Measurements from ENCODE around the gene ZNF385D.

DNA sequence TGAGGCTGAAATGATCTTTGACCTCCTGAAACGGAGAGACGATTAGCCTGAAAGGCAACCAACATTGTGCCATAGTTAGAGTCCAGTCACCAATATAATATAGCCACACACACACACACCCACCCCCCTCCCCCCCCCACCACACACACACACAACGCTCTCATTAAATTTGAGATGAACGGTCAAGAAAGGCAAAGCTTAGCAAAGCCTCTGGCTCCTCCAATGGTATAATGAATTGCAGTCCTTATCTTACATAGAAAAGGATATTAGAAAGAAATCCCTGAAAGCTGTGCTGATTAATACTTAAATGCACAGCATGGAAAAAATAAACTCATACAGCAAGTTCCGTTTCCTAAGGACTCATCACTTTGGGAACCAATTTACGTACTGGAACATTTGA lies 876 bp upstream of the ZNF385D start:
- TF ChIP-seq SIN3A (IDR thresholded peaks at IDR 0.05; ENCODE audit: borderline replicate concordance, insufficient read depth, low read depth, low read length) (no peak), CTCF (IDR thresholded peaks at IDR 0.05) (no peak), POLR2AphosphoS5 (IDR thresholded peaks at IDR 0.05; ENCODE audit: low read depth, low read length) (no peak)
- TF ChIP-seq, protein P1, sequence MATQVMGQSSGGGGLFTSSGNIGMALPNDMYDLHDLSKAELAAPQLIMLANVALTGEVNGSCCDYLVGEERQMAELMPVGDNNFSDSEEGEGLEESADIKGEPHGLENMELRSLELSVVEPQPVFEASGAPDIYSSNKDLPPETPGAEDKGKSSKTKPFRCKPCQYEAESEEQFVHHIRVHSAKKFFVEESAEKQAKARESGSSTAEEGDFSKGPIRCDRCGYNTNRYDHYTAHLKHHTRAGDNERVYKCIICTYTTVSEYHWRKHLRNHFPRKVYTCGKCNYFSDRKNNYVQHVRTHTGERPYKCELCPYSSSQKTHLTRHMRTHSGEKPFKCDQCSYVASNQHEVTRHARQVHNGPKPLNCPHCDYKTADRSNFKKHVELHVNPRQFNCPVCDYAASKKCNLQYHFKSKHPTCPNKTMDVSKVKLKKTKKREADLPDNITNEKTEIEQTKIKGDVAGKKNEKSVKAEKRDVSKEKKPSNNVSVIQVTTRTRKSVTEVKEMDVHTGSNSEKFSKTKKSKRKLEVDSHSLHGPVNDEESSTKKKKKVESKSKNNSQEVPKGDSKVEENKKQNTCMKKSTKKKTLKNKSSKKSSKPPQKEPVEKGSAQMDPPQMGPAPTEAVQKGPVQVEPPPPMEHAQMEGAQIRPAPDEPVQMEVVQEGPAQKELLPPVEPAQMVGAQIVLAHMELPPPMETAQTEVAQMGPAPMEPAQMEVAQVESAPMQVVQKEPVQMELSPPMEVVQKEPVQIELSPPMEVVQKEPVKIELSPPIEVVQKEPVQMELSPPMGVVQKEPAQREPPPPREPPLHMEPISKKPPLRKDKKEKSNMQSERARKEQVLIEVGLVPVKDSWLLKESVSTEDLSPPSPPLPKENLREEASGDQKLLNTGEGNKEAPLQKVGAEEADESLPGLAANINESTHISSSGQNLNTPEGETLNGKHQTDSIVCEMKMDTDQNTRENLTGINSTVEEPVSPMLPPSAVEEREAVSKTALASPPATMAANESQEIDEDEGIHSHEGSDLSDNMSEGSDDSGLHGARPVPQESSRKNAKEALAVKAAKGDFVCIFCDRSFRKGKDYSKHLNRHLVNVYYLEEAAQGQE (IDR thresholded peaks at IDR 0.05; ENCODE audit: insufficient read depth in 1 of 2, low read depth in 2 of 2, low read length in 1 of 2): no peak
